WTC11 (cell line): ENCODE data around the gene BAIAP2L2.

Experiments used
- ETV6 ChIP-seq: sonication (generic); formaldehyde crosslinking; IDR thresholded peaks from 2 replicates; pipeline ENCODE4 v1.8.1; 2022; ENCODE audit warnings: mild to moderate bottlenecking, missing genetic modification reagents
- NFE2L1 ChIP-seq: sonication (generic); formaldehyde crosslinking; IDR thresholded peaks from 2 replicates; pipeline ENCODE4 v1.8.1; 2023; ENCODE audit warnings: missing genetic modification reagents
- NR2C2 ChIP-seq: sonication (generic); formaldehyde crosslinking; IDR thresholded peaks from 2 replicates; pipeline ENCODE4 v1.8.0; 2022; ENCODE audit warnings: mild to moderate bottlenecking, missing genetic modification reagents
- SP1 ChIP-seq: sonication (generic); formaldehyde crosslinking; conservative IDR thresholded peaks from 2 replicates; pipeline ENCODE4 v1.8.1; 2022; ENCODE audit warnings: missing genetic modification reagents
- TEAD4 ChIP-seq: sonication (generic); formaldehyde crosslinking; IDR thresholded peaks from 2 replicates; pipeline ENCODE4 v1.8.0; 2022; ENCODE audit warnings: mild to moderate bottlenecking, missing genetic modification reagents
- USF2 ChIP-seq: sonication (generic); formaldehyde crosslinking; IDR thresholded peaks from 2 replicates; pipeline ENCODE4 v1.8.1; 2023; ENCODE audit warnings: mild to moderate bottlenecking, missing genetic modification reagents, moderate library complexity
- ZBTB43 ChIP-seq: sonication (generic); formaldehyde crosslinking; IDR thresholded peaks from 2 replicates; pipeline ENCODE4 v1.8.1; 2023; ENCODE audit warnings: mild to moderate bottlenecking, missing genetic modification reagents
- TF ChIP-seq, protein P1 (sequence below): sonication (generic); formaldehyde crosslinking; conservative IDR thresholded peaks from 2 replicates; pipeline ENCODE4 v1.8.1; 2023; ENCODE audit warnings: mild to moderate bottlenecking, low read depth, missing genetic modification reagents, moderate library complexity
- TF ChIP-seq, protein P2 (sequence below): fragments of 200-600 bp; IDR thresholded peaks from 2 replicates; pipeline ENCODE4 v1.8.0; 2022; ENCODE audit warnings: antibody characterized with exemption
- TF ChIP-seq, protein P3 (sequence below): sonication (generic); formaldehyde crosslinking; IDR thresholded peaks from 2 replicates; pipeline ENCODE4 v1.8.1; 2023; ENCODE audit warnings: mild to moderate bottlenecking, moderate library complexity, missing genetic modification reagents
- TF ChIP-seq, protein P4 (sequence below): sonication (generic); formaldehyde crosslinking; IDR thresholded peaks from 2 replicates; pipeline ENCODE4 v1.8.1; 2022; ENCODE audit warnings: low read depth, mild to moderate bottlenecking, moderate library complexity, missing genetic modification reagents, borderline replicate concordance
- TF ChIP-seq, protein P5 (sequence below): sonication (generic); formaldehyde crosslinking; IDR thresholded peaks from 2 replicates; pipeline ENCODE4 v1.8.0; 2022; ENCODE audit warnings: mild to moderate bottlenecking, missing genetic modification reagents

DNA sequence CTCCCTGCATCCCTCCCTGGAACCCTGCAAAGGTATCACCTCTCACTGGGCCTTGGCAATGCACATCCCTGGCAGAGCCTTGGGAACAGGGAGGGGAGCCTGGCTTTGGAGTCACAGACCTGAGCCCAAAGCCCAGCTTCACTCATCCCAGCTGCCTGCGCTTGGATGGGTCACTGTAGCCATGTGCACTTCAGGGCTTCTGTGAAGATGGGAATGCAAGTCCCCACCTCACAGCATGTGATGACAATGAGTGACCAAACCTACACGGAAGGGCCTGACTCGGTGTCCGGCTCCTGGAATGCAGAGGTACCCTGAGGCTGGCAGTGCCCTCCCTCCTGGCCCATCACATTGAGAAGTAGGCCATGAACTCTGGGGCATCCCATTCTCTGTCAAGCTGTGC lies 22.8 kb upstream of the BAIAP2L2 start:
- TF ChIP-seq ETV6 (no peak), NR2C2 (CRISPR knock-in tag) (no peak), TEAD4 (CRISPR knock-in tag) (no peak), SP1 (no peak), USF2 (CRISPR knock-in tag) (no peak), ZBTB43 (CRISPR knock-in tag) (no peak), NFE2L1 (CRISPR knock-in tag) (no peak)
- TF ChIP-seq, protein P1, sequence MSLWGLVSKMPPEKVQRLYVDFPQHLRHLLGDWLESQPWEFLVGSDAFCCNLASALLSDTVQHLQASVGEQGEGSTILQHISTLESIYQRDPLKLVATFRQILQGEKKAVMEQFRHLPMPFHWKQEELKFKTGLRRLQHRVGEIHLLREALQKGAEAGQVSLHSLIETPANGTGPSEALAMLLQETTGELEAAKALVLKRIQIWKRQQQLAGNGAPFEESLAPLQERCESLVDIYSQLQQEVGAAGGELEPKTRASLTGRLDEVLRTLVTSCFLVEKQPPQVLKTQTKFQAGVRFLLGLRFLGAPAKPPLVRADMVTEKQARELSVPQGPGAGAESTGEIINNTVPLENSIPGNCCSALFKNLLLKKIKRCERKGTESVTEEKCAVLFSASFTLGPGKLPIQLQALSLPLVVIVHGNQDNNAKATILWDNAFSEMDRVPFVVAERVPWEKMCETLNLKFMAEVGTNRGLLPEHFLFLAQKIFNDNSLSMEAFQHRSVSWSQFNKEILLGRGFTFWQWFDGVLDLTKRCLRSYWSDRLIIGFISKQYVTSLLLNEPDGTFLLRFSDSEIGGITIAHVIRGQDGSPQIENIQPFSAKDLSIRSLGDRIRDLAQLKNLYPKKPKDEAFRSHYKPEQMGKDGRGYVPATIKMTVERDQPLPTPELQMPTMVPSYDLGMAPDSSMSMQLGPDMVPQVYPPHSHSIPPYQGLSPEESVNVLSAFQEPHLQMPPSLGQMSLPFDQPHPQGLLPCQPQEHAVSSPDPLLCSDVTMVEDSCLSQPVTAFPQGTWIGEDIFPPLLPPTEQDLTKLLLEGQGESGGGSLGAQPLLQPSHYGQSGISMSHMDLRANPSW = no peak
- TF ChIP-seq, protein P2, sequence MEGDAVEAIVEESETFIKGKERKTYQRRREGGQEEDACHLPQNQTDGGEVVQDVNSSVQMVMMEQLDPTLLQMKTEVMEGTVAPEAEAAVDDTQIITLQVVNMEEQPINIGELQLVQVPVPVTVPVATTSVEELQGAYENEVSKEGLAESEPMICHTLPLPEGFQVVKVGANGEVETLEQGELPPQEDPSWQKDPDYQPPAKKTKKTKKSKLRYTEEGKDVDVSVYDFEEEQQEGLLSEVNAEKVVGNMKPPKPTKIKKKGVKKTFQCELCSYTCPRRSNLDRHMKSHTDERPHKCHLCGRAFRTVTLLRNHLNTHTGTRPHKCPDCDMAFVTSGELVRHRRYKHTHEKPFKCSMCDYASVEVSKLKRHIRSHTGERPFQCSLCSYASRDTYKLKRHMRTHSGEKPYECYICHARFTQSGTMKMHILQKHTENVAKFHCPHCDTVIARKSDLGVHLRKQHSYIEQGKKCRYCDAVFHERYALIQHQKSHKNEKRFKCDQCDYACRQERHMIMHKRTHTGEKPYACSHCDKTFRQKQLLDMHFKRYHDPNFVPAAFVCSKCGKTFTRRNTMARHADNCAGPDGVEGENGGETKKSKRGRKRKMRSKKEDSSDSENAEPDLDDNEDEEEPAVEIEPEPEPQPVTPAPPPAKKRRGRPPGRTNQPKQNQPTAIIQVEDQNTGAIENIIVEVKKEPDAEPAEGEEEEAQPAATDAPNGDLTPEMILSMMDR = no peak
- TF ChIP-seq, protein P3, sequence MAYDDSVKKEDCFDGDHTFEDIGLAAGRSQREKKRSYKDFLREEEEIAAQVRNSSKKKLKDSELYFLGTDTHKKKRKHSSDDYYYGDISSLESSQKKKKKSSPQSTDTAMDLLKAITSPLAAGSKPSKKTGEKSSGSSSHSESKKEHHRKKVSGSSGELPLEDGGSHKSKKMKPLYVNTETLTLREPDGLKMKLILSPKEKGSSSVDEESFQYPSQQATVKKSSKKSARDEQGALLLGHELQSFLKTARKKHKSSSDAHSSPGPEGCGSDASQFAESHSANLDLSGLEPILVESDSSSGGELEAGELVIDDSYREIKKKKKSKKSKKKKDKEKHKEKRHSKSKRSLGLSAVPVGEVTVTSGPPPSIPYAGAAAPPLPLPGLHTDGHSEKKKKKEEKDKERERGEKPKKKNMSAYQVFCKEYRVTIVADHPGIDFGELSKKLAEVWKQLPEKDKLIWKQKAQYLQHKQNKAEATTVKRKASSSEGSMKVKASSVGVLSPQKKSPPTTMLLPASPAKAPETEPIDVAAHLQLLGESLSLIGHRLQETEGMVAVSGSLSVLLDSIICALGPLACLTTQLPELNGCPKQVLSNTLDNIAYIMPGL = no peak
- TF ChIP-seq, protein P4, sequence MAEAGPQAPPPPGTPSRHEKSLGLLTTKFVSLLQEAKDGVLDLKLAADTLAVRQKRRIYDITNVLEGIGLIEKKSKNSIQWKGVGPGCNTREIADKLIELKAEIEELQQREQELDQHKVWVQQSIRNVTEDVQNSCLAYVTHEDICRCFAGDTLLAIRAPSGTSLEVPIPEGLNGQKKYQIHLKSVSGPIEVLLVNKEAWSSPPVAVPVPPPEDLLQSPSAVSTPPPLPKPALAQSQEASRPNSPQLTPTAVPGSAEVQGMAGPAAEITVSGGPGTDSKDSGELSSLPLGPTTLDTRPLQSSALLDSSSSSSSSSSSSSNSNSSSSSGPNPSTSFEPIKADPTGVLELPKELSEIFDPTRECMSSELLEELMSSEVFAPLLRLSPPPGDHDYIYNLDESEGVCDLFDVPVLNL = no peak
- TF ChIP-seq, protein P5, sequence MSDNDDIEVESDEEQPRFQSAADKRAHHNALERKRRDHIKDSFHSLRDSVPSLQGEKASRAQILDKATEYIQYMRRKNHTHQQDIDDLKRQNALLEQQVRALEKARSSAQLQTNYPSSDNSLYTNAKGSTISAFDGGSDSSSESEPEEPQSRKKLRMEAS (CRISPR knock-in tag) = no peak
